Heart left ventricle (tissue), 13 donors: ENCODE measurements around the gene RCVRN.

ENCODE experiments used
- POLR2A ChIP-seq, 2 donors: fragments of 450-650 bp; IDR thresholded peaks; one replicate each; pipeline ENCODE4 v1.6.1; 2017; ENCODE audit warnings: antibody characterized with exemption in 2 of 2, mild to moderate bottlenecking in 2 of 2, moderate library complexity in 2 of 2
- TF ChIP-seq, protein P1 (sequence below), 12 donors: fragments of 200-600 bp; sonication (generic) in 4 of 12; IDR thresholded peaks; one replicate each; pipeline versions ENCODE4 v1.5.0 to v1.8.0; 2018 to 2022; ENCODE audit warnings: antibody characterized with exemption in 12 of 12, mild to moderate bottlenecking in 5 of 12
- donor health status: ischemic (EF 13 %, LVEDD 7.1; RV severe dilation, severe dysfunction).
- donor health status: DM: no; HTN: yes; CAD: no.
- donor health status: DM: no; HTN: no; CAD: no.
- donor health status: ischemic (EF 25% LVEDD 6.9; RV normal size, moderate dysfunction).
- donor health status: ischemic (EF 25% LVEDD 5.7; RV mildly dilated, moderate dysfunction).
- donor health status: ischemic (EF 35%, LVEDD 5.7; RV mildly dilated, moderate dysfunction).
- donor health status: nonischemic (EF 11% LVEDD 7.7; RV severe dilation, severe dysfunction).
- donor health status: DM: yes; HTN: yes; CAD: no.
- donor health status: PGD.
- donor health status: ischemic (EF 29% LVEDD 5.4; RV normal size, mild dysfunction).
- donor health status: nonischemic (EF 23%, LVEDD 6.1; RV moderate dilation, normal function).

- TF ChIP-seq, protein P1, sequence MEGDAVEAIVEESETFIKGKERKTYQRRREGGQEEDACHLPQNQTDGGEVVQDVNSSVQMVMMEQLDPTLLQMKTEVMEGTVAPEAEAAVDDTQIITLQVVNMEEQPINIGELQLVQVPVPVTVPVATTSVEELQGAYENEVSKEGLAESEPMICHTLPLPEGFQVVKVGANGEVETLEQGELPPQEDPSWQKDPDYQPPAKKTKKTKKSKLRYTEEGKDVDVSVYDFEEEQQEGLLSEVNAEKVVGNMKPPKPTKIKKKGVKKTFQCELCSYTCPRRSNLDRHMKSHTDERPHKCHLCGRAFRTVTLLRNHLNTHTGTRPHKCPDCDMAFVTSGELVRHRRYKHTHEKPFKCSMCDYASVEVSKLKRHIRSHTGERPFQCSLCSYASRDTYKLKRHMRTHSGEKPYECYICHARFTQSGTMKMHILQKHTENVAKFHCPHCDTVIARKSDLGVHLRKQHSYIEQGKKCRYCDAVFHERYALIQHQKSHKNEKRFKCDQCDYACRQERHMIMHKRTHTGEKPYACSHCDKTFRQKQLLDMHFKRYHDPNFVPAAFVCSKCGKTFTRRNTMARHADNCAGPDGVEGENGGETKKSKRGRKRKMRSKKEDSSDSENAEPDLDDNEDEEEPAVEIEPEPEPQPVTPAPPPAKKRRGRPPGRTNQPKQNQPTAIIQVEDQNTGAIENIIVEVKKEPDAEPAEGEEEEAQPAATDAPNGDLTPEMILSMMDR (IDR thresholded peaks at IDR 0.05): no peak
- no peak for TF ChIP-seq POLR2A (IDR thresholded peaks at IDR 0.05)
These were observed 38.3 kb upstream of the RCVRN start for GRCh38 chr17:9943343-9943742.
